ENCODE results near the gene MESP1.
A peak's percentile ranks its signal among the peaks of the same experiment; 100 is the strongest.

The MESP1 gene

DNA sequence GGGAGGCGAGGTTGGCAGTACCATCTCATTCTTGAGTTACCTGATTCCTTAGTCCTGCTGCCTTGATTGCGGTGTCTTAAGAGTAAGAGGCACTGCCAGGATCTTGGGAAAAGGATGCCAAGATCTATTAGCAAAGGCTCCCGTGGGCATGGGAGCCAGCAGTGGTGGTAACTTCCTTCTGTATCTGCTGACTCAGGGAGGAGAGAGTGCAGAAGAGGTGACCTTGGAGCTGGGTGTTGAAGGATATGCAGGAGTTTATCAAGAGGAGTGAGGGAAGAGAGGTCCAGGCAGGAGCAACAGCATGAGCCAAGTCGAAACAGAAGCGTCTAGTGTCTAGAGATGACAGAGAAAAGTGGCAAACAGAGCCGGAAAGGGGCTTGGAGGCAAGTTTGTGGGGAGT is 29.6 kb upstream of the MESP1 start:
- no peak for DNase-seq

DNA sequence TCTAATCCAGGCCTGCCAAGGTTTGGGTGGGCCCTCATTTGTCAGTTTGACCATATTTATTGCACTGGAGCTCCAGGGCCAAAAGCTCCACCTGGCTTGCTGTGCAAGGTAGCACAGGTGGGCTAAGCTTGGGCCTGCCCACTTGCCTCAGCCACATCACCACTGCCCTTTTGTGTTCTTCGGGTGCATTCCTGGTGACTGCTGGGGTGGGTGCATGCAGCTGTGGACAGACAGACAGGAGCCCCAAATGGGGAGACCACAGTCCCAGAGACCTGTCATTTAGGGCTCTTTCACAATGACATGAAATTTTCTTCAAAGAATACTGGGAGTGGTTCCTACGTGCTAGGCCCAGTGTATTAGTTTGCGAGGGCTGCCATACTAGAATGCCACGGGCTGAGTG is 27.8 kb upstream of the MESP1 start:
- DNase-seq, result no peak

DNA sequence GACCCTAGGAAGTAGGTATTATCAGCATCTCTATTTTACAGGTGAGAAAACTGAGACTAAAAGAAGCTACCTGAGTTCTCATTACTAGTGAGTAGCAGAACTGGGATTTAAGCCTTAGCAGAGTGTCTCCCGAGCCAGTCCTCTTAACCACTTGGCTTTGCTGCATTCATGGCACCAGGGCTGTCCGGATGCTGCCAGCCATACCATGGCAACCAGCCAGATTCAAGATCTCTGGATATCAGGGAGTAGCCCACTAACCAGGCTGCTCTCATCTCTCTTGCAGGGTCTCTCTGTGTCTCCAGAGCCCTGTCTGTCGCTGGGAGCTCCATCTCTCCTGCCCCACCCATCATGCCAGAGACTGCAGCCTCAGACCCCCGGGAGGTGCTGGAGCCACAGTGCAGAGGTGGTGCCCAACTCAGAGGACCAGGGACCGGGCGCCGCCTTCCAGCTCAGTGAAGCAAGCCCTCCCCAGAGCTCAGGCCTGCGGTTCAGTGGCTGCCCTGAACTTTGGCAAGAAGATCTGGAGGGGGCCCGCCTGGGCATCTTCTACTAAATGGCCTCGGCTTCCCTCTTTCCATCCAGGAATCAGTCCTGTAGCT is 26.8 kb upstream of the MESP1 start:
- DNase-seq, result no peak

- DNase-seq, result no peak
Measured at GRCh38 chr15:89777073-89777751, 26.2 kb upstream of the MESP1 start.

DNA sequence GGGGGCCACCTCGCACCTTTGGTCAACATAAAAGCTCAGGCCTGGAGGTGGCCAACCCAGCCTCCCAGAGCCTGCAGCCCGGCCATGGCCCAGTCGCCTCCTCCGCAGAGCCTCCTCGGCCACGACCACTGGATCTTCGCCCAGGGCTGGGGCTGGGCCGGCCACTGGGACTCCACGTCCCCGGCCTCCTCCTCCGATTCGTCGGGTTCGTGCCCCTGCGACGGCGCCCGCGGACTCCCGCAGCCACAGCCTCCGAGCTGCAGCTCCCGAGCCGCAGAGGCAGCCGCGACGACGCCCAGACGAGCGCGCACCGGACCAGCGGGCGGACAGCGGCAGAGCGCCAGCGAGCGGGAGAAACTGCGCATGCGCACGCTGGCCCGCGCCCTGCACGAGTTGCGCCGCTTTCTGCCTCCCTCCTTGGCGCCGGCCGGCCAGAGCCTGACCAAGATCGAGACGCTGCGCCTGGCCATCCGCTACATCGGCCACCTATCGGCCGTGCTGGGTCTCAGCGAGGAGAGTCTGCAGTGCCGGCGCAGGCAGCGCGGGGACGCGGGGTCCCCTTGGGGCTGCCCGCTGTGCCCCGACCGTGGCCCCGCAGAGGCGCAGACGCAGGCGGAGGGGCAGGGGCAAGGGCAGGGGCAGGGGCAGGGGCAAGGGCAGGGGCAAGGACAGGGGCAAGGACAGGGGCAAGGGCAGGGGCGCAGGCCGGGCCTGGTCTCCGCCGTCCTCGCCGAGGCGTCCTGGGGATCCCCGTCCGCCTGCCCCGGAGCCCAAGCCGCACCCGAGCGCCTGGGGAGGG is 25.4 kb upstream of the MESP1 start, which contains the start of gene MESP2:
MESP2 (plus strand) TSS at position 59 of the 799 bp plus-strand sequence; CDS start at position 85, 26 bp downstream.
- DNase-seq, result peak; percentile 41

DNA sequence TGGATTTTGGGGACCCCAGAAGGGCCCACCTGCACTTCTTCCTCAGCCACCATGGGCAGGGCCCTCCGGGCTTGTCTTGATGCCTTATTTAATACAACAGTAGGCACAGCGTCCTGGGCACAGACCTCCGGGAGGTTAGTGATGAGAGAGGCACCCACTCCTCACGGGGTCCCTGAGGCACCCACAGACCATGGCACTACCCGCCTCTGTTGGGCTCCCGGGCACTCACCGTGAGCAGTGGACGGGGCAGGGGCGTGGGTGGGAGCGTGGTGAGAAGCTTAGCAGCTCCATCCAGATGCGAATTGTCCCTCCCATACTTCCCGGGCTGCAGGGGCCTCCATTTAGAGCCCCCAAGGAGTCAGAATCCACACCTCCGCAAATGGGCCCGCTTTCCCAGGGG is 24.8 kb upstream of the MESP1 start:
- no peak for DNase-seq

DNA sequence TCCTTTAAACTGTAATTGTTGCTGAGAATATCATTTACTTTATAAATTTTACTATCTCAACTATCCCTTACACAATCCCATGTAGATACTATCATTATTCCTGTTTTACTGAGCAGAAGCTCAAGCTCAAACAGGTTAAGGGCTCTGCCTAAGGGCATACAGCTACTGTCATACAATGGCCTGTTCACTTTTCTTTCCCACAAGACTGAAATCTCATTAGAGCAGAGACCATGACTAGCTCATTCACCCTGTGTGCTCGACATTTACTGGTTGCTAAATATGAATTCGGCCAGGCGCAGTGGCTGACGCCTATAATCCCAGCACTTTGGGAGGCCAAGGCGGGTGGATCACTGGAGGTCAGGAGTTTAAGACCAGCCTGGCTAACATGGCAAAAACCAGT is 23.4 kb upstream of the MESP1 start:
- DNase-seq, result no peak

GRCh38 chr15:89772932-89773583 is 22.0 kb upstream of the MESP1 start:
- DNase-seq, result no peak

GRCh38 chr15:89770041-89770440 is 19.0 kb upstream of the MESP1 start:
- no peak for DNase-seq

GRCh38 chr15:89769366-89769765 is 18.3 kb upstream of the MESP1 start:
- DNase-seq, result no peak

DNA sequence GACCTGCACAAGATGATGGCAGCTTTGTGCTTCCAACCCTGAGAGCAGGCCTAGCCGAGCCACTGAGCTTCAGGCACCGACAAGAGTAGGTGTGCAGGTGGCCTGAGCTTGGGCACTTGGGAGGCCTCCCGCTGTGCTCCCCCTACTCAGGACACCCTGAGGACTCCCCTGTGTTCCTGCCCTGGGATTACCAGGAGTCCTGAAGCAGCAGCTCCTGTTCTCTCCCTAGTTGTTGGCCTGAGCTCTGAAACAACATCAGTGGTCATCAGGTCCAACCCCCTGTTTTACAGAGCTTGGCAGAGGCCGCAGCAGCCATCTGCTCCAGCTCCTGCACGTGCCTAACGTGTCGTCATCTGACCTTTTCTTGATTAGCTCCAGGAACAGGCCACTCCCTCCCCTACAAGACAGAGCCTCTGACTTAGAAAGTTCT is 17.0 kb upstream of the MESP1 start:
- DNase-seq, result no peak

DNA sequence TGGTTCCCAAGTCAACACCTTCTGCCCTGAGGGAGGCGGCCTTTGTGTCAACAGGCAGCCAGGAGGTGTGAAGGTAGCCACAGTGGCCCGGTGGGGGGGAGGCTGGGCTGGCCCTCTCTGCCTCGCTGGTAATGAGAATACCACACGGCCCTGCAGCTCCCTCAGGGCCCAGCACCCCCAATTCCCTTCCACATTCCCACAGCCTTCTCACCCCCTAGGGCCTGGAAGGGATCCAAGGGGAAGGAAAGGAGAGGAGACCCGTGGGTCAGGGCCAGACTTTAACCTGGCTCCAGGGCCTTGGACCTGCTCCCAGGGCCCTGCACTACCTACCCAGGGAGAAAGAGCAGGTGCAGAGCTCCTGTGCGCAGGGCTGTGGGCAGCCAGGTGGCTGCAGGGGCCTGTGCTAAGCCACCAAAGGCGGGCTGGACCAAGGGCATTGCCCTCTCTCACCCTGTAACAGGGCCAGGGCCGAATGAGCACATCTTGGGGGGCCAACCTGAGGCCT is 16.4 kb upstream of the MESP1 start:
- DNase-seq, result no peak

GRCh38 chr15:89766357-89767311 is 15.6 kb upstream of the MESP1 start:
- DNase-seq, result no peak

- no peak for DNase-seq
Measured at GRCh38 chr15:89765694-89766093, 14.6 kb upstream of the MESP1 start.

- DNase-seq, result no peak
Measured at GRCh38 chr15:89761929-89762328, 10.9 kb upstream of the MESP1 start.

GRCh38 chr15:89761009-89761831 is 10.2 kb upstream of the MESP1 start:
- DNase-seq, result no peak

DNA sequence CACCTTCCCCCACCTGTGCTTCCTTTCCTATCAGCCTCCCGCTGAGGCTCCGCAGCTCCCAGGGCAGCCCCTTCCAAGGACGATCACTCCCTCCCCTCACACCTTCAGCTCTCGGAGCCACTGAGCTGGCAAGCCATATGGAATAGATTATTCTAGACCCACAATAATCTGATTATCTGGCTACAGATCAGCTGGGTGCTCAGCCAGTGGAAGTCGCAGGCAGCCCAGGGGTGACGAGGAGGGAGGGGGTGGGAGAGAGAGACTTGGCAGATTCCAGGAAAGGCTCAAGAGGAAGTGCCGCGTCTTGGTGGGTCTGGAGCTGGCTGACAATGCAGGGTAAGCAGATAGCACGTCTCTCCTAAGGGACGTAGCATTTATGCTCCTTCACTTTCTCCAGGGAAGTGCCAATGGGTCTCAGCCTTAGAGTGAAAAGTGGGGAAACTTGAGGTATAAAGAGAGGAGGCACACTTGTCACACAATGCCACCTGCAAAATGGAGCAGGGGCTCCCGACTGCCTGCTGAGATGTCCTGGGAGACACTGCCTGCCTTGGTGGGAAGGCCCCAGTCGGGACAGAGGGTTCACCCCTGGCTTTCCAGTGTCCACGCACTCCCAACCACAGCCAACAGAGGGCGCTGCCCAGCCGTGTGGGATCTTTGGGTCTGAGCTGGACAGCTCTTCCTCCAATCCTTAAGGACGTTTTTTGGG is 9.4 kb upstream of the MESP1 start:
- DNase-seq, result peak; percentile 68

GRCh38 chr15:89759835-89760234 is 8.8 kb upstream of the MESP1 start:
- no peak for DNase-seq

DNA sequence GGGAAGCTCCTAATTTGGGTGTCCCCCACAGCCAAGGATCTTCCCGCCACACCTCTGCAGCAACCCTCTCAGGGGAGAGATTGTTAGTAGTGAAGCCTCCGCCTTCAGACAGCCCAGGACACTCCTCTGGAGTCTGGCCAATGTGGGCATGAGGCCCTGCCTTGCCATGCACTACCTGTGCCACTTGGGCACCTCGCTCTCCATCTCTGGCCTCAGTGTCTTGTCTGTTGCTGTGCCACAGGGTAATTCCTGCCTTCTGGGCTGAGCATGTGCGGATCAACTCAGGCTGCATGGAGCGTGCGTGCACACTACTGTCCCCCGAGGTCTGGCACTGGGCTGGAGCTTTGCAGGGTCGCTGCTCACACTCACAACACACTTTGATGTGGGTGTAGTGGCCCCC is 7.9 kb upstream of the MESP1 start:
- no peak for DNase-seq

GRCh38 chr15:89758283-89758682 is 7.2 kb upstream of the MESP1 start:
- no peak for DNase-seq
